Measurements from ENCODE around the gene IQCK. TPM values are rescaled to one million over a fixed set of nuclear protein-coding genes. Genes with fewer than 3 reads are reported as not detected.
A peak's percentile ranks its signal among the peaks of the same experiment; 100 is the strongest.

Gene IQCK
- total and polyA plus RNA-seq, 2 donors (not counting 3 experiments of a cell fraction or from before 2014, with no cell fraction given) = 17.2 to 18.1 TPM

- TF ChIP-seq JUN (IDR thresholded peaks at IDR 0.05; ENCODE audit: borderline replicate concordance, insufficient read depth, insufficient read length, low read depth) (peak; percentile 69), FOS (IDR thresholded peaks at IDR 0.05; ENCODE audit: borderline replicate concordance, insufficient read depth, low read length) (peak; percentile 61), POLR2AphosphoS5 (IDR thresholded peaks at IDR 0.05; ENCODE audit: insufficient read depth, low read depth, low read length) (peak; percentile 66), MYC (IDR thresholded peaks at IDR 0.05; ENCODE audit: low read depth, low read length) (no peak), CTCF (IDR thresholded peaks at IDR 0.05; ENCODE audit: extremely low read depth in 1 of 2, insufficient read depth in 1 of 2, low read depth in 1 of 2, low read length in 2 of 2) (no peak), EZH2 (IDR thresholded peaks at IDR 0.05; ENCODE audit: borderline replicate concordance, low read depth, low read length, severe bottlenecking) (no peak), GATA2 (IDR thresholded peaks at IDR 0.05; ENCODE audit: insufficient read depth, insufficient read length, low read depth, low read length) (peak; percentile 44)
- FAIRE-seq (peak; percentile 99), DNase-seq (ENCODE audit: low read depth, low spot score) (peak; percentile 96)
- Histone ChIP-seq H2AFZ (ENCODE audit: low read depth, low read length) (peak overlapping the region; percentile 18), H3K4me3 (replicated peaks in 1 of 3; ENCODE audit: insufficient read depth in 1 of 3, low read depth in 1 of 3, low read length in 3 of 3) (peak overlapping the region in 1 of 3 experiments; percentile 0), H4K20me1 (replicated peaks; ENCODE audit: control insufficient read depth, extremely low read depth, insufficient read depth, low read length) (no peaks in the 10 kb centered on the region), H3K36me3 (ENCODE audit: control insufficient read depth in 2 of 2, extremely low read depth in 1 of 2, insufficient read depth in 2 of 2, low read length in 2 of 2) (no peaks in the 10 kb centered on the region), H3K27ac (ENCODE audit: insufficient read depth, low read depth, low read length) (peak overlapping the region; percentile 73), H3K9me1 (replicated peaks; ENCODE audit: control insufficient read depth, extremely low read depth, insufficient read depth, low read length) (no peaks in the 10 kb centered on the region), H3K79me2 (ENCODE audit: control insufficient read depth, insufficient read depth, low read length) (no peaks in the 10 kb centered on the region), H3K4me1 (ENCODE audit: control insufficient read depth, extremely low read depth, insufficient read depth, low read length) (peaks cover 19% of the 10 kb centered on the region), H3K9ac (replicated peaks; ENCODE audit: extremely low read depth, insufficient read depth, low read length) (peak overlapping the region; percentile 28), H3K27me3 (ENCODE audit: control insufficient read depth in 2 of 2, insufficient read depth in 2 of 2, low read length in 2 of 2) (no peaks in the 10 kb centered on the region), H3K4me2 (ENCODE audit: insufficient read depth, low read length) (peak overlapping the region; percentile 66), H3K9me3 (replicated peaks; ENCODE audit: control insufficient read depth, insufficient read depth, low read length) (no peaks in the 10 kb centered on the region)
- ChIA-PET POLR2A (no interaction called here), CTCF (interaction anchor here (0.7 to 1.4 kb wide), 5 partner anchors 11 to 87 kb away, joined by 3 to 6 read pairs (median 3); partner anchors contain the start of genes IQCK and KNOP1)
- intact Hi-C loops (cut with micrococcal nuclease) (no loop called here), dilution Hi-C loops (cut with MboI; ENCODE audit: extremely low pct_ligation_motif_present, low sequenced_read_pairs) (no loop called here)
- BruUV-seq (replicated peaks) = TSS peak; percentile 96
Observed at GRCh38 chr16:19804538-19805323, 86.7 kb downstream of the IQCK start.

Data from endothelial cell of umbilical vein (primary cell).